ENCODE results near the gene SYT9.

The SYT9 gene

GRCh38 chr11:7445564-7445963 lies 193.9 kb downstream of the SYT9 start:
- CTCF ChIA-PET: interaction anchor here (0.9 to 2.7 kb wide), 4 partner anchors 126 to 347 kb away, joined by 3 to 12 read pairs (median 7); no protein-coding TSS in a partner anchor
- H3K27ac ChIP-seq (ENCODE audit: extremely low read depth, low read depth, low read length): no peak overlapping the region
- no peaks in the 10 kb centered on the region for H3K9me3 ChIP-seq (ENCODE audit: control insufficient read depth, insufficient read depth, low read depth, low read length)
- POLR2A ChIA-PET: no interaction called here
- TF ChIP-seq MYNN (tag by site-specific recombination; IDR thresholded peaks at IDR 0.05; ENCODE audit: borderline replicate concordance) (no peak), ZNF513 (tag by site-specific recombination; IDR thresholded peaks at IDR 0.05) (no peak), ZFP3 (tag by site-specific recombination; IDR thresholded peaks at IDR 0.05; ENCODE audit: low read depth) (no peak), ZNF132 (tag by site-specific recombination; IDR thresholded peaks at IDR 0.05; ENCODE audit: borderline replicate concordance) (no peak), RBAK (tag by site-specific recombination; IDR thresholded peaks at IDR 0.05) (no peak), GLI2 (tag by site-specific recombination; IDR thresholded peaks at IDR 0.05; ENCODE audit: borderline replicate concordance, low read depth) (no peak), KLF10 (tag by site-specific recombination; IDR thresholded peaks at IDR 0.05) (no peak), OSR2 (tag by site-specific recombination; IDR thresholded peaks at IDR 0.05) (no peak), ZNF133 (tag by site-specific recombination; IDR thresholded peaks at IDR 0.05) (no peak), ZNF621 (tag by site-specific recombination; IDR thresholded peaks at IDR 0.05) (no peak), ZNF175 (tag by site-specific recombination; IDR thresholded peaks at IDR 0.05) (no peak), ZNF394 (tag by site-specific recombination; IDR thresholded peaks at IDR 0.05; ENCODE audit: borderline replicate concordance) (no peak)
- TF ChIP-seq, protein P1, sequence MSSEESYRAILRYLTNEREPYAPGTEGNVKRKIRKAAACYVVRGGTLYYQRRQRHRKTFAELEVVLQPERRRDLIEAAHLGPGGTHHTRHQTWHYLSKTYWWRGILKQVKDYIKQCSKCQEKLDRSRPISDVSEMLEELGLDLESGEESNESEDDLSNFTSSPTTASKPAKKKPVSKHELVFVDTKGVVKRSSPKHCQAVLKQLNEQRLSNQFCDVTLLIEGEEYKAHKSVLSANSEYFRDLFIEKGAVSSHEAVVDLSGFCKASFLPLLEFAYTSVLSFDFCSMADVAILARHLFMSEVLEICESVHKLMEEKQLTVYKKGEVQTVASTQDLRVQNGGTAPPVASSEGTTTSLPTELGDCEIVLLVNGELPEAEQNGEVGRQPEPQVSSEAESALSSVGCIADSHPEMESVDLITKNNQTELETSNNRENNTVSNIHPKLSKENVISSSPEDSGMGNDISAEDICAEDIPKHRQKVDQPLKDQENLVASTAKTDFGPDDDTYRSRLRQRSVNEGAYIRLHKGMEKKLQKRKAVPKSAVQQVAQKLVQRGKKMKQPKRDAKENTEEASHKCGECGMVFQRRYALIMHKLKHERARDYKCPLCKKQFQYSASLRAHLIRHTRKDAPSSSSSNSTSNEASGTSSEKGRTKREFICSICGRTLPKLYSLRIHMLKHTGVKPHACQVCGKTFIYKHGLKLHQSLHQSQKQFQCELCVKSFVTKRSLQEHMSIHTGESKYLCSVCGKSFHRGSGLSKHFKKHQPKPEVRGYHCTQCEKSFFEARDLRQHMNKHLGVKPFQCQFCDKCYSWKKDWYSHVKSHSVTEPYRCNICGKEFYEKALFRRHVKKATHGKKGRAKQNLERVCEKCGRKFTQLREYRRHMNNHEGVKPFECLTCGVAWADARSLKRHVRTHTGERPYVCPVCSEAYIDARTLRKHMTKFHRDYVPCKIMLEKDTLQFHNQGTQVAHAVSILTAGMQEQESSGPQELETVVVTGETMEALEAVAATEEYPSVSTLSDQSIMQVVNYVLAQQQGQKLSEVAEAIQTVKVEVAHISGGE (tag by site-specific recombination; conservative IDR thresholded peaks at IDR 0.05; ENCODE audit: low read depth): no peak
- TF ChIP-seq, protein P2, sequence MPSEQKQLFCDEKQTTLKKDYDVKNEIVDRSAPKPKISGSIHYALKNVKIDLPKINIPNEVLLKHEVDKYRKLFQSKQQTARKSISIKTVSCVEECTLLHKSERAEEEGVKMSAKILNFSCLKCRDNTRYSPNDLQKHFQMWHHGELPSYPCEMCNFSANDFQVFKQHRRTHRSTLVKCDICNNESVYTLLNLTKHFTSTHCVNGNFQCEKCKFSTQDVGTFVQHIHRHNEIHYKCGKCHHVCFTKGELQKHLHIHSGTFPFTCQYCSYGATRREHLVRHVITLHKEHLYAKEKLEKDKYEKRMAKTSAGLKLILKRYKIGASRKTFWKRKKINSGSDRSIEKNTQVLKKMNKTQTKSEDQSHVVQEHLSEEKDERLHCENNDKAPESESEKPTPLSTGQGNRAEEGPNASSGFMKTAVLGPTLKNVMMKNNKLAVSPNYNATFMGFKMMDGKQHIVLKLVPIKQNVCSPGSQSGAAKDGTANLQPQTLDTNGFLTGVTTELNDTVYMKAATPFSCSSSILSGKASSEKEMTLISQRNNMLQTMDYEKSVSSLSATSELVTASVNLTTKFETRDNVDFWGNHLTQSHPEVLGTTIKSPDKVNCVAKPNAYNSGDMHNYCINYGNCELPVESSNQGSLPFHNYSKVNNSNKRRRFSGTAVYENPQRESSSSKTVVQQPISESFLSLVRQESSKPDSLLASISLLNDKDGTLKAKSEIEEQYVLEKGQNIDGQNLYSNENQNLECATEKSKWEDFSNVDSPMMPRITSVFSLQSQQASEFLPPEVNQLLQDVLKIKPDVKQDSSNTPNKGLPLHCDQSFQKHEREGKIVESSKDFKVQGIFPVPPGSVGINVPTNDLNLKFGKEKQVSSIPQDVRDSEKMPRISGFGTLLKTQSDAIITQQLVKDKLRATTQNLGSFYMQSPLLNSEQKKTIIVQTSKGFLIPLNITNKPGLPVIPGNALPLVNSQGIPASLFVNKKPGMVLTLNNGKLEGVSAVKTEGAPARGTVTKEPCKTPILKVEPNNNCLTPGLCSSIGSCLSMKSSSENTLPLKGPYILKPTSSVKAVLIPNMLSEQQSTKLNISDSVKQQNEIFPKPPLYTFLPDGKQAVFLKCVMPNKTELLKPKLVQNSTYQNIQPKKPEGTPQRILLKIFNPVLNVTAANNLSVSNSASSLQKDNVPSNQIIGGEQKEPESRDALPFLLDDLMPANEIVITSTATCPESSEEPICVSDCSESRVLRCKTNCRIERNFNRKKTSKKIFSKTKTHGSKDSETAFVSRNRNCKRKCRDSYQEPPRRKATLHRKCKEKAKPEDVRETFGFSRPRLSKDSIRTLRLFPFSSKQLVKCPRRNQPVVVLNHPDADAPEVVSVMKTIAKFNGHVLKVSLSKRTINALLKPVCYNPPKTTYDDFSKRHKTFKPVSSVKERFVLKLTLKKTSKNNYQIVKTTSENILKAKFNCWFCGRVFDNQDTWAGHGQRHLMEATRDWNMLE (tag by site-specific recombination; conservative IDR thresholded peaks at IDR 0.05; ENCODE audit: low read depth): no peak
- TF ChIP-seq, protein P3, sequence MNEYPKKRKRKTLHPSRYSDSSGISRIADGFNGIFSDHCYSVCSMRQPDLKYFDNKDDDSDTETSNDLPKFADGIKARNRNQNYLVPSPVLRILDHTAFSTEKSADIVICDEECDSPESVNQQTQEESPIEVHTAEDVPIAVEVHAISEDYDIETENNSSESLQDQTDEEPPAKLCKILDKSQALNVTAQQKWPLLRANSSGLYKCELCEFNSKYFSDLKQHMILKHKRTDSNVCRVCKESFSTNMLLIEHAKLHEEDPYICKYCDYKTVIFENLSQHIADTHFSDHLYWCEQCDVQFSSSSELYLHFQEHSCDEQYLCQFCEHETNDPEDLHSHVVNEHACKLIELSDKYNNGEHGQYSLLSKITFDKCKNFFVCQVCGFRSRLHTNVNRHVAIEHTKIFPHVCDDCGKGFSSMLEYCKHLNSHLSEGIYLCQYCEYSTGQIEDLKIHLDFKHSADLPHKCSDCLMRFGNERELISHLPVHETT (tag by site-specific recombination; IDR thresholded peaks at IDR 0.05): no peak
- no peaks in the 10 kb centered on the region for H3K4me1 ChIP-seq (ENCODE audit: control insufficient read depth, insufficient read depth, low read length)
- H3K4me3 ChIP-seq (ENCODE audit: low read depth, low read length): no peak overlapping the region
- H3K36me3 ChIP-seq (ENCODE audit: control insufficient read depth in 2 of 2, insufficient read depth in 1 of 2, low read length in 2 of 2): peaks cover 0 to 4% of the 10 kb centered on the region in 2 experiments; a peak in 1 of 3 replicates
